ENCODE data around the gene ATF6.

The ATF6 gene

GRCh38 chr1:161933592-161934588 is 167.8 kb downstream of the ATF6 start:
- no peak for DNase-seq (ENCODE audit: extremely low read depth in 1 of 2, low read depth in 1 of 2)

- DNase-seq (ENCODE audit: extremely low read depth in 1 of 2, low read depth in 1 of 2) = no peak
Measured at GRCh38 chr1:161935264-161935663, 169.1 kb downstream of the ATF6 start.

DNA sequence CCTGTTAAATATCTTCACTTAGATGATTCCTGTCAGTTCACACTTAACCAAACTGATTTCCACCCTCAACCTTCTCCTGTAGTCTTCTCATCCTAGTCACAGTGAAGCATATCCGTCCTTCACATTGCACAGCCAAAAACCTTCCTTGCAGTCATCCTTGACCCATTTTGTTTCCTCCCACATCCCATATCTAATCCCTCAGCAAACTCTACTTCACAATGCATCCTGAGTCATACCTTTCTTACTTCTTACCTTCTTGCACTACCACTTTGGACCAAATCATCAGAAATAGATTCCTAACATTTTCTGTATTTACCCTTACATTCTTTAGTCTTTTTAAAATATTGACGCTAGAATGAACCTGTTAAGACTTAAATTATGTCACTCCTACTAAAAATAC is 170.7 kb downstream of the ATF6 start:
- no peak for DNase-seq (ENCODE audit: extremely low read depth in 1 of 2, low read depth in 1 of 2)

DNA sequence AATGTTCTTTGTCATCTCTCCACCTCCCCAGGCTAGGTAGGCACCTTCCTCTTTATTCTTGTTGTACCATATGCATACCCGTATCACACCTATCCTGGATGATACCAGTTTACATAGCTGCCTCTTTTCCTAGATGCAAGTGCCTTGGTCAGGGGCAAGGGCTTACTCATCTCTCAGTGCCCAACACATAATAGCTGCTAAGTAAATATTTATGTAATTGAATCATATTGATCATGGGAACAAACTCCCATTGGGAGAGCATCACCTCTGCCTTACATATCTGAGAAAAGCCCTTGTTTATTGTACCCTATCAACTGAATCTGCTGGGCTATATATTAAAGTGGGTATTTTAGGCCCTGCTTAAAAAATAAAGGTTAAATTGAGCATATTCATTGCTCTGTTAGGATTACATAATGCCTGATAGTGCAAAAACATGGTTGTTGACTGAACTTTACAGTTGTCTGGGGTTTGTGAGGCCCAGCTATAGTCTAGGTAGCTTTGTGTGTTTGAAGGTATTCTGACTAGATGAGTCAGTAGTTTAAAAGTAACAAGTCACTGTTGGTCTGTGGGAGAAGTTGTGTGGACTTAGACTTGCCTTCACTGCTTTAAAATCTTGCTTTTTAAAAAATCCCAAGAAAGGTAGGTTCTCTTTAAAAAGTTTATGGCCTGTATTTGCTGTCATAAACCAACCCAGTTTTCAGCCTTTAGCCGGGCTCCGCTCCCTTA is 174.9 kb downstream of the ATF6 start:
- DNase-seq (ENCODE audit: extremely low read depth in 1 of 2, low read depth in 1 of 2) = no peak

DNA sequence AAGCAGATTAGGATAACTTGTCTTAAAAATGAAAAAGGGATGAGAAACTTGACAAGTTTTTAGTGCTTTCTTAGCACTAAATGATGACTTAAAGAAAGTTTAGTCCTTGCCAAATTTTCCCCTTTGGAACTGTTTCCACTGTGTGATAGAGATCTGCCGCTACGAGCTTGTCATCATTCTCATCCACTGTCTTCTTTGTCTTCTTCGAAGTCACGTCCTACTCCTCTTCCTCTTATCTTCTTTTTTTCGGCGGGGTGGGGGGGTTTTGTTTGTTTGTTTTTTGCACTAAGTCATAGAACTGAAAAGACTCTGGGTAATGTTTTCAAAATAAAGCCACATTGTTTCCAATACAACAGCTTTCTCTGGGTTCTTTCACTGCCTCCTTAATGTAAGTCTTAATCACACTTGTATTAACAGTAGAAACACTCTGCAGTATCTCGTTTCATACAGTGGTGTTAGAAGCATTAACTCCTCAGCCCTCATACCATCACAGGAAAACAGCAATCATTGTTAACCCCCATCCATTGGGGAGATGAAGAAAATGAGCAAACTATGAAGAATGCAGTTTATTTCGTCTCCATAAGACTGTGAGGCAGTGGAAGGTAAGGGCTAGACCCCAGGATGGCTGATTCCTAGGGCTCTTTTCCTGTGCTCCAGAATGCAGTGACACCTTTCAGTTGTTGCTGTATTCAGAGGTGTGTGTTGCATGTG is 175.8 kb downstream of the ATF6 start:
- no peak for DNase-seq (ENCODE audit: extremely low read depth in 1 of 2, low read depth in 1 of 2)

DNA sequence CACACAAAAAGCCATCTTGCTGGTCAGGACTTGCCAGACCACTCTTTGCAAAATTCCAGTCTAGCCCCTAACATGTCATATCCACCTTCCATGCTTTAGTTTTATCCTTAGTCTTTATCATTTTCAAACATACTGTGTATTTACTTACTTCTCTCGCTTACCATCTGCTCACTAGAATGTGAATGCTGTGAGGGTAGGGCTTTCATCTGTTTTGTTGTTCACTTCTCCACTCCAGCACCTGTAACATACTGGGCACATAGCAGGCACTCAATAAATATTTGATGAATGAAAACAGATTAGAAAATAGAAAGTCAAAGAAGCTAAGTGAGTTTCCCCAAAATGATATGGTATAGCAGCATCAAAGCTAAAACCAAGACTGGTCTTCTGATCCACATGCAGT is 177.6 kb downstream of the ATF6 start:
- DNase-seq (ENCODE audit: extremely low read depth in 1 of 2, low read depth in 1 of 2) = no peak

- no peak for DNase-seq (ENCODE audit: extremely low read depth in 1 of 2, low read depth in 1 of 2)
Measured at GRCh38 chr1:161944381-161944780, 178.3 kb downstream of the ATF6 start.

DNA sequence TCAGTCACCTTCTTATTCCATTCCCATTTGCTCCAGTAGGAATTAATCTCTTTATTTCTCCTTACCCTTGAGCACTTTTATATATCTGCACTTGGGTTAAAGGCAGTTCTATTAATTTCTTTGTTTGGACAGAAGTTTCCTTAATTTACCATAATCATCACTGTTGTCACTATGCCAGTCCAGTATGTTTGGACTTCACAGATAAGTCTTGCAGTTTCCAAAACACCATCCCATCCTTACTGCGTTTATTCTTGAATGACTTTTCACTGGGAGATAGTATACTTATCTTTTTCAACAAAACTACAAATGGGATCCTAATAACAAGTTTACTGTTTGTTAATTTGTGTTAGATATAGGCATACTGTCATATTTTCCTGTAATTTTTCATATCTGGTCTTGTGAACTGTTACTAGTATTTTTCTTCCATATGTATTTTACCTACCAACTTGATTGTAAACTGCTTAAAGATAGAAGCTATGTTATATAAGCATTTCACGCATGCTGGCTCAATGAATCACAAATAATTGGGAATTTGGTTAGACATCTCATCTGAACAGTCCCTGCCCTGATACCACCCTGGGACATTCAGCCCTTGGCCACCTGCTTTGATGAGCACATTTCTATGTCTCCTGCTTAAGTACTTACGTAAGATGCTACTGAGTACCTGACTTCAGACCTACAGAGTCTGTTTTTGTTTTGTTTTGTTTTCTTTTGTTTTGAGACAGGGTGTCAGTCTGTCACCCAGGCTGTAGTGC is 179.4 kb downstream of the ATF6 start:
- no peak for DNase-seq (ENCODE audit: extremely low read depth in 1 of 2, low read depth in 1 of 2)

DNA sequence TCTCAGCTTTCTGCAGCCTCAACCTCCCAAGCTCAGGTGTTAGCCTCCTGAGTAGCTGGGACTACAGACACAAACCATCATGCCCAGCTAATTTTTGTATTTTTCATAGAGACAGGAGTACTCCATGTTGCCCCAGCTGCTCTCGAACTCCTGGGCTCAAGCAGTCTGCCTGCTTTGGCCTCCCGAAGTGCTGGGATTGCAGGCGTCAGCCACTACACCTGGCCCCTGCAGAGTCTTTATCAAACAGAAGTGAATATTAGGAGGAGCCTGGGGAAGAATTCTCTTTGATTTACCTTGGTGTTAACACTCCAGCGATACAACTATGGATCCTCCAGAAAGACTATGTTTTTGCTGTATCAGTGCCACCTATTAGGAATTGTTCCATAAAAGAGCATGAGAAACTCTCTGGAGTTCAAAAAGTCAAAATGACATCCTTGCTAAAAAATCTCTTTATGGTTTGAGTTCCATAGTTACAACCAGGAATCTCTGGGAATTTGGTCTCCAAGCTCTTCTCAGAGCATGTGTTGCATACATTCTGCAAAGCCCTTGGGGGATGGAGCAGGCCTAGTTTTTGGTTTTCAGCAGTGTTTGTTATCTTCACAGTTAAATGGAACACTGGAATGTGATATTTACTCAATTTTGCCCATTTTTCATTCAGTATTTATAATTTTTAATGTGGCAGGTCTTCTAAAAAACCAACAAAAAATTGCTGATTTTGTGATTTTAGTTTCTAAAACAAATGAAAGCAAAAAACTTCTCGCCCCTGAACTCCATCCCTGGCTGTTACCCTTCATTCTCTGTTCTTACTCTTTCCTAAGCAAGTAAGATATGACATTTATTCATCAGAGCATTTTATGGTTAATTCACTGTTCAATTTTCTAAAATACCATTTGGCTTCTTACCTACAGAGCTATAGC is 180.2 kb downstream of the ATF6 start:
- DNase-seq (ENCODE audit: extremely low read depth in 1 of 2, low read depth in 1 of 2) = no peak

DNA sequence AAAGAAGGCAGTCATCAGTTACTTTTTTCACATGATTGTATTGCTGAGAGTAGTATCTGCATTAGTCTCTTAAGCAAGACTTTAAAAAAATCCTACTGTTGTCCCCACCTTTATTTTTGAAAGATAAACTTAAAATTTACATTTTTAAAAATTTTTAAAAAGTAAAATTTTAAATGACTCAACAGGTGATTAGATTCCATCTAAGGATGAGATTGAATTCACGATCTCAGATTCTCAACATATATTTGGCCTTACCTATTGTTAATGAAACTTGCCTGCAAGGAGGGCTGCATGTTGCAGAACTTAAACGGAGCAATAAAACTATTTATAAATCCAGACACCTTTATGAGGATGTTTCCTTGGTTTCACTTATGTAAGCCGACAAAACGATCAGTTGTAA is 182.3 kb downstream of the ATF6 start:
- no peak for DNase-seq (ENCODE audit: extremely low read depth in 1 of 2, low read depth in 1 of 2)

GRCh38 chr1:161949548-161949947 is 183.4 kb downstream of the ATF6 start:
- no peak for DNase-seq (ENCODE audit: extremely low read depth in 1 of 2, low read depth in 1 of 2)

DNA sequence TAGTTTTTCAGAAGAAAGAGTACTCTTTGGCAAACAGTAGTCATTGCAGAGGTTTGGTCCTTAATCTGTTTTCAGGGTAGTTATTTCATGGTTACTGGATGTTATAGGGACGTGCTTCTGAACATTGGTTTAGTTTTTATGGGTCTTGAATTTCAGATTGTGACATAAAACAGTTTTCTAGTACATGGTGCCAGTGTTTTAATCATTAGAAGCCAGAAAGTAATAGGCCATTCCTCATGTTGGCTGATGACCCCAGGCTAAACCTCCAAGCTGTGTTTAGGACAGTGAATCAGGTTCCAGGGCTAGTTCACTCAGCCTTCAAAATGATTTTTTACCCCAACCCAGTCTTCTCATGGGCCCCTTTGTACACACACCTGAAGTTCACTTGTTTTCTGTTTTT is 184.3 kb downstream of the ATF6 start:
- no peak for DNase-seq (ENCODE audit: extremely low read depth in 1 of 2, low read depth in 1 of 2)

GRCh38 chr1:161951646-161952045 is 185.5 kb downstream of the ATF6 start:
- DNase-seq (ENCODE audit: extremely low read depth in 1 of 2, low read depth in 1 of 2) = no peak

- DNase-seq (ENCODE audit: extremely low read depth in 1 of 2, low read depth in 1 of 2) = no peak
Measured at GRCh38 chr1:161952607-161953172, 186.6 kb downstream of the ATF6 start.

GRCh38 chr1:161953256-161953920 is 187.3 kb downstream of the ATF6 start:
- DNase-seq (ENCODE audit: extremely low read depth in 1 of 2, low read depth in 1 of 2) = no peak

GRCh38 chr1:161954050-161954449 is 187.9 kb downstream of the ATF6 start:
- DNase-seq (ENCODE audit: extremely low read depth in 1 of 2, low read depth in 1 of 2) = no peak

- no peak for DNase-seq (ENCODE audit: extremely low read depth in 1 of 2, low read depth in 1 of 2)
Measured at GRCh38 chr1:161954466-161954865, 188.3 kb downstream of the ATF6 start.

- no peak for DNase-seq (ENCODE audit: extremely low read depth in 1 of 2, low read depth in 1 of 2)
Measured at GRCh38 chr1:161955606-161956005, 189.5 kb downstream of the ATF6 start.

DNA sequence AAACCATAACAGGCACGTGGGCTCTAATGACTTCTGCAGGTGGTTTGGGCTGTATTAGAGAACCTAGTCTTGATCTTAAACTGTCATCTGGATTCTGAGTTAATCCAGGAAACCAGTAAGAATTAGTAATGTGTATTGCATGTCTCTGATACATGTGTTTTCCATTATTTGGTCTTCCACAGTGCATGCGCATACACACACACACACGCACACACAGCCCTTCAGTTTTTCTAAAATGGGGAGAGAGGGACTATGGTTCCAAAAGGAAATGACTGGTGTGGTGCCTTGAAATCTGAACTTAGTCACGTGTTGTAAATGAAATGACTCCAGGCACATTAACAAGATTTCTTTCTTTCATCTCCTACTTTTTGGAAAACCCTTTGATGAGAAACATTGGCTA is 190.0 kb downstream of the ATF6 start:
- DNase-seq (ENCODE audit: extremely low read depth in 1 of 2, low read depth in 1 of 2) = no peak

All from stimulated activated CD8-positive, alpha-beta memory T cell treated with anti-CD3 and anti-CD28 coated beads, Interleukin-7, amount 100 ng/mL, for 48 hours (primary cell).